ENCODE results near the gene MED12L.

- TF ChIP-seq, protein P1, sequence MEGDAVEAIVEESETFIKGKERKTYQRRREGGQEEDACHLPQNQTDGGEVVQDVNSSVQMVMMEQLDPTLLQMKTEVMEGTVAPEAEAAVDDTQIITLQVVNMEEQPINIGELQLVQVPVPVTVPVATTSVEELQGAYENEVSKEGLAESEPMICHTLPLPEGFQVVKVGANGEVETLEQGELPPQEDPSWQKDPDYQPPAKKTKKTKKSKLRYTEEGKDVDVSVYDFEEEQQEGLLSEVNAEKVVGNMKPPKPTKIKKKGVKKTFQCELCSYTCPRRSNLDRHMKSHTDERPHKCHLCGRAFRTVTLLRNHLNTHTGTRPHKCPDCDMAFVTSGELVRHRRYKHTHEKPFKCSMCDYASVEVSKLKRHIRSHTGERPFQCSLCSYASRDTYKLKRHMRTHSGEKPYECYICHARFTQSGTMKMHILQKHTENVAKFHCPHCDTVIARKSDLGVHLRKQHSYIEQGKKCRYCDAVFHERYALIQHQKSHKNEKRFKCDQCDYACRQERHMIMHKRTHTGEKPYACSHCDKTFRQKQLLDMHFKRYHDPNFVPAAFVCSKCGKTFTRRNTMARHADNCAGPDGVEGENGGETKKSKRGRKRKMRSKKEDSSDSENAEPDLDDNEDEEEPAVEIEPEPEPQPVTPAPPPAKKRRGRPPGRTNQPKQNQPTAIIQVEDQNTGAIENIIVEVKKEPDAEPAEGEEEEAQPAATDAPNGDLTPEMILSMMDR (conservative IDR thresholded peaks at IDR 0.05 in 1 of 2, IDR thresholded peaks at IDR 0.05 in 1 of 2; ENCODE audit: low read depth in 1 of 2, low read length in 2 of 2), result peak; percentile 16 to 24
- TF ChIP-seq EZH2 (IDR thresholded peaks at IDR 0.05; ENCODE audit: low read length, missing control alignments), result no peak
These were observed 219.8 kb downstream of the MED12L start for GRCh38 chr3:151305060-151305774.

Measured in fibroblast of lung (primary cell).